Activated T-cell treated with anti-CD3 and anti-CD28 coated beads, Interleukin-2, amount 50 U/mL, for 72 hours (primary cell): ENCODE measurements around the gene PAQR5. TPM values are rescaled to one million over a fixed set of nuclear protein-coding genes. Genes with fewer than 3 reads are reported as not detected.
"Not testable (repeated sequence)": the region's sequence is repeated elsewhere in the genome, so short reads cannot be mapped to it uniquely, and the experiment has no call there.

Source experiments
- ATAC-seq, 2 donors: fragments of 150-1000 bp; cut with Tn5 transposase; replicated peaks in 1 of 2; 2 replicates each; pipeline ENCODE4 v1.10.0; 2021; ENCODE audit warnings: moderate library complexity in 2 of 2, mild to moderate bottlenecking in 1 of 2
- DNase-seq, 2 donors: peaks; one replicate each; pipeline ENCODE4 v3.0.0; 2021 to 2022; ENCODE audit warnings: mixed read lengths in 1 of 2
- H3K27ac Mint-ChIP-seq: one replicate; pipeline ENCODE4 v1.8.0; 2022; ENCODE audit warnings: mild to moderate bottlenecking, moderate library complexity, mixed read lengths
- H3K27me3 Mint-ChIP-seq: one replicate; pipeline ENCODE4 v1.8.0; 2022; ENCODE audit warnings: low read depth, mixed read lengths
- H3K36me3 Mint-ChIP-seq, 2 donors: one replicate each; pipeline ENCODE4 v1.8.0; 2022; ENCODE audit warnings: mixed read lengths in 2 of 2, mild to moderate bottlenecking in 1 of 2; ENCODE audit not compliant: insufficient read depth in 2 of 2
- H3K4me1 Mint-ChIP-seq: one replicate; pipeline ENCODE4 v1.8.0; 2022; ENCODE audit warnings: low read depth, mixed read lengths
- H3K4me3 Mint-ChIP-seq, 2 donors: one replicate each; pipeline ENCODE4 v1.8.0; 2022; ENCODE audit warnings: mild to moderate bottlenecking in 2 of 2, mixed read lengths in 2 of 2, moderate library complexity in 2 of 2
- H3K9me3 Mint-ChIP-seq, 2 donors: one replicate each; pipeline ENCODE4 v1.8.0; 2022; ENCODE audit warnings: mixed read lengths in 2 of 2
- total RNA-seq, 2 donors: library from RNA; stranded (reverse); gene quantifications; one replicate each; pipeline ENCODE4 v1.2.3, GENCODE V29; 2022

Gene PAQR5
- total RNA-seq, 2 donors from 2014 or later, result 0.07 TPM; not detected in 1

- DNase-seq (no peak), ATAC-seq (no peak)
- no peaks in the 10 kb centered on the region for H3K36me3 Mint-ChIP-seq
- no peak overlapping the region for H3K27ac Mint-ChIP-seq
- peaks cover 65% of the 10 kb centered on the region for H3K27me3 Mint-ChIP-seq
- H3K4me1 Mint-ChIP-seq, result no peaks in the 10 kb centered on the region
- H3K9me3 Mint-ChIP-seq, result no peaks in the 10 kb centered on the region
- peak overlapping the region in 1 of 2 donors; percentile 59 for H3K4me3 Mint-ChIP-seq
These were observed 757 bp downstream of the PAQR5 start for GRCh38 chr15:69299451-69299886.

- peak overlapping the region in 1 of 2 donors; percentile 17 for H3K4me3 Mint-ChIP-seq
- H3K4me1 Mint-ChIP-seq, result no peaks in the 10 kb centered on the region
- no peaks in the 10 kb centered on the region for H3K36me3 Mint-ChIP-seq
- ATAC-seq (no peak), DNase-seq (no peak)
- peaks cover 60% of the 10 kb centered on the region for H3K27me3 Mint-ChIP-seq
- H3K9me3 Mint-ChIP-seq, result no peaks in the 10 kb centered on the region
- no peak overlapping the region for H3K27ac Mint-ChIP-seq
These were observed 1.4 kb downstream of the PAQR5 start for GRCh38 chr15:69299943-69300588.

DNA sequence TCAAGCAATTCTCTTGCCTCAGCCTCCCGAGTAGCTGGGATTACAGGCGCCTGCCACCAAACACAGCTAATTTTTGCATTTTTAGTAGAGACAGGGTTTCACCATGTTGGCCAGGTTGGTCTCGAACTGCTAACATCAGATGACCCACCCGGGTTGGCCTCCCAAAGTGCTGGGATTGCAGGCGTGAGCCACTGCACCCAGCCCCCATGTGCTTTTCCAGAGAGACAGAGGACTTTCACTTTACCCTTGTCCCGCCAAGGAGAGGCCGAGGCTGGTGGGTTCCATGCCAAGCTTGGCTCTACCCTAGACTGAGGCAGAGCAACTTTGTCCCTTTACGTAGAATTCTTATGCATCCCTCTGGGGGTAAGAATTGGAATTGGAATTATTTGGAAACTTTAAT is 2.4 kb downstream of the PAQR5 start:
- not testable (repeated sequence) for H3K4me1 Mint-ChIP-seq, ATAC-seq, H3K27ac Mint-ChIP-seq, H3K4me3 Mint-ChIP-seq, DNase-seq, H3K36me3 Mint-ChIP-seq, H3K9me3 Mint-ChIP-seq
- peaks cover 57% of the 10 kb centered on the region for H3K27me3 Mint-ChIP-seq

GRCh38 chr15:69302087-69302486 is 3.4 kb downstream of the PAQR5 start:
- H3K4me3 Mint-ChIP-seq, H3K4me1 Mint-ChIP-seq, H3K27ac Mint-ChIP-seq, DNase-seq, H3K9me3 Mint-ChIP-seq, ATAC-seq, H3K36me3 Mint-ChIP-seq: not testable (repeated sequence)
- H3K27me3 Mint-ChIP-seq, result peaks cover 52% of the 10 kb centered on the region

- no peak for DNase-seq
- H3K4me1 Mint-ChIP-seq, result no peaks in the 10 kb centered on the region
- H3K27me3 Mint-ChIP-seq, result peaks cover 52% of the 10 kb centered on the region
- H3K36me3 Mint-ChIP-seq, result no peaks in the 10 kb centered on the region
- ATAC-seq, result no peak
- H3K27ac Mint-ChIP-seq, result no peak overlapping the region
- H3K4me3 Mint-ChIP-seq, result no peak overlapping the region
- no peaks in the 10 kb centered on the region for H3K9me3 Mint-ChIP-seq
These were observed 4.2 kb downstream of the PAQR5 start for GRCh38 chr15:69302929-69303328.

- DNase-seq (no peak), ATAC-seq (no peak)
- Mint-ChIP-seq H3K27me3 (peaks cover 53% of the 10 kb centered on the region), H3K27ac (no peak overlapping the region), H3K4me1 (no peaks in the 10 kb centered on the region), H3K36me3 (no peaks in the 10 kb centered on the region), H3K4me3 (no peak overlapping the region), H3K9me3 (no peaks in the 10 kb centered on the region)
These were observed 4.8 kb downstream of the PAQR5 start for GRCh38 chr15:69303337-69304181.

DNA sequence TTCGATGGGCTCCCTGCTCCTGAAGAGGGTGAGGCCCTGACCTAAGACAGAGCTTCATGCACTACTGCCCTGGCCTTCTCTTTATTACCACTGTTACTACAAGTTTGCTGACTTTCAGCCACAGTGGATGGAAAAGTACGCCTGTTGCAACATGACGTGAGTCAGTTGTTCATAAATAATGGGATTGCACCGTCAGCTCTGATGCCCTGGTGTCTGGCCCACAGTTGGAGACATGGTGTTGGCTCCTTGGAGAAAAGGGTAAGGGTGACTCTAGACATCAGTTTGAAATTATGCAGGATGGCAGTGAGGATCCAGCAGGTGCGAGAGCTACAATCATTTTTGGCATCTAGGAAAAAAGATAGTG is 5.5 kb downstream of the PAQR5 start:
- H3K9me3 Mint-ChIP-seq, result no peaks in the 10 kb centered on the region
- H3K4me3 Mint-ChIP-seq, result no peak overlapping the region
- no peak for ATAC-seq
- H3K4me1 Mint-ChIP-seq, result no peaks in the 10 kb centered on the region
- H3K27me3 Mint-ChIP-seq, result peaks cover 59% of the 10 kb centered on the region
- H3K27ac Mint-ChIP-seq, result no peak overlapping the region
- DNase-seq, result no peak
- H3K36me3 Mint-ChIP-seq, result no peaks in the 10 kb centered on the region

- no peak overlapping the region for H3K27ac Mint-ChIP-seq
- DNase-seq, result no peak
- H3K36me3 Mint-ChIP-seq, result no peaks in the 10 kb centered on the region
- H3K27me3 Mint-ChIP-seq, result peaks cover 53% of the 10 kb centered on the region
- no peak for ATAC-seq
- no peaks in the 10 kb centered on the region for H3K9me3 Mint-ChIP-seq
- H3K4me3 Mint-ChIP-seq, result no peak overlapping the region
- H3K4me1 Mint-ChIP-seq, result no peaks in the 10 kb centered on the region
These were observed 6.7 kb downstream of the PAQR5 start for GRCh38 chr15:69305204-69305931.

- ATAC-seq, result no peak
These were observed 7.3 kb downstream of the PAQR5 start for GRCh38 chr15:69305933-69306568.

GRCh38 chr15:69307939-69308338 is 9.2 kb downstream of the PAQR5 start:
- H3K9me3 Mint-ChIP-seq, result no peaks in the 10 kb centered on the region
- no peak overlapping the region for H3K4me3 Mint-ChIP-seq
- H3K4me1 Mint-ChIP-seq, result no peaks in the 10 kb centered on the region
- H3K27me3 Mint-ChIP-seq, result peaks cover 42% of the 10 kb centered on the region
- DNase-seq (no peak), ATAC-seq (no peak)
- H3K27ac Mint-ChIP-seq, result no peak overlapping the region
- H3K36me3 Mint-ChIP-seq, result no peaks in the 10 kb centered on the region

More at GRCh38 chr15:69305933-69306568, 7.3 kb downstream of the PAQR5 start:
- H3K4me1 Mint-ChIP-seq, result no peaks in the 10 kb centered on the region
- no peak for DNase-seq
- no peak overlapping the region for H3K27ac Mint-ChIP-seq
- H3K27me3 Mint-ChIP-seq, result peaks cover 49% of the 10 kb centered on the region
- H3K4me3 Mint-ChIP-seq, result no peak overlapping the region
- H3K9me3 Mint-ChIP-seq, result no peaks in the 10 kb centered on the region
- H3K36me3 Mint-ChIP-seq, result no peaks in the 10 kb centered on the region

GRCh38 chr15:69308949-69309348 is 10.2 kb downstream of the PAQR5 start:
- Mint-ChIP-seq H3K4me1 (no peaks in the 10 kb centered on the region), H3K27me3 (peaks cover 39% of the 10 kb centered on the region), H3K27ac (no peak overlapping the region)

GRCh38 chr15:69311319-69311721 is 12.6 kb downstream of the PAQR5 start:
- H3K4me1 Mint-ChIP-seq, result peaks cover 6% of the 10 kb centered on the region
- H3K4me3 Mint-ChIP-seq, result no peak overlapping the region
- H3K36me3 Mint-ChIP-seq, result no peaks in the 10 kb centered on the region
- H3K27me3 Mint-ChIP-seq, result peaks cover 47% of the 10 kb centered on the region
- H3K27ac Mint-ChIP-seq, result no peak overlapping the region
- ATAC-seq (no peak), DNase-seq (no peak)
- no peaks in the 10 kb centered on the region for H3K9me3 Mint-ChIP-seq

More at GRCh38 chr15:69308949-69309348, 10.2 kb downstream of the PAQR5 start:
- no peak for ATAC-seq
- H3K4me3 Mint-ChIP-seq, result no peak overlapping the region
- H3K36me3 Mint-ChIP-seq, result no peaks in the 10 kb centered on the region
- DNase-seq, result no peak
- H3K9me3 Mint-ChIP-seq, result no peaks in the 10 kb centered on the region
